H1 (cell line): ENCODE results near the gene CELF2. TPM values are rescaled to one million over a fixed set of nuclear protein-coding genes. Genes with fewer than 3 reads are reported as not detected.

Experiments used
- ATF3 ChIP-seq: IDR thresholded peaks from 2 replicates; pipeline ENCODE4 v1.6.1; 2011; ENCODE audit warnings: low read depth, mild to moderate bottlenecking, low read length; ENCODE audit not compliant: insufficient read depth
- BACH1 ChIP-seq: IDR thresholded peaks from 2 replicates; pipeline ENCODE4 v1.6.1; 2012; ENCODE audit warnings: low read length, improper control_type of control experiment
- HDAC2 ChIP-seq, 2 experiments: fragments of 300-600 bp in 1 of 2; sonication (generic) in 1 of 2; IDR thresholded peaks; 2 replicates each; pipeline ENCODE4 v1.6.1; 2011 to 2012; ENCODE audit warnings: low read depth in 2 of 2, low read length in 2 of 2, mild to moderate bottlenecking in 2 of 2, moderate library complexity in 2 of 2, borderline replicate concordance in 1 of 2, inconsistent platforms in 1 of 2
- SAP30 ChIP-seq: fragments of 300-600 bp; sonication (generic); IDR thresholded peaks from 2 replicates; pipeline ENCODE4 v1.7.1; 2012; ENCODE audit warnings: low read length, moderate library complexity, mild to moderate bottlenecking, inconsistent platforms; ENCODE audit not compliant: insufficient read depth, insufficient replicate concordance
- SIX5 ChIP-seq: IDR thresholded peaks from 2 replicates; pipeline ENCODE4 v1.6.1; 2011; ENCODE audit warnings: mild to moderate bottlenecking, low read depth, low read length
- ZNF274 ChIP-seq: IDR thresholded peaks from 2 replicates; pipeline ENCODE4 v1.7.0; 2012; ENCODE audit warnings: low read length, borderline replicate concordance; ENCODE audit errors: extremely low read depth
- polyA plus RNA-seq, 7 experiments: library from polyadenylated mRNA; depleted of rRNA in 3 of 7; stranded (reverse) in 5 of 7; unstranded in 2 of 7; fragments of >200 nt in 5 of 7; fragments of 200-250 nt in 2 of 7; gene quantifications; 1 replicate in 5 of 7; 2 replicates in 1 of 7; 4 replicates in 1 of 7; pipeline versions ENCODE4 v1.2.1 to v1.2.3, GENCODE V29; 2011 to 2013; ENCODE audit warnings: missing spikeins in 2 of 7, mixed read lengths in 2 of 7
- total RNA-seq: library from RNA; stranded (reverse); fragmentation: NEBNext Ultra II Directional; extraction: Animal tissue kit (Norgen Biotek cat#: 25700); gene quantifications from 2 replicates; pipeline ENCODE4 v1.2.1, GENCODE V29; 2021

Gene CELF2
- total and polyA plus RNA-seq, 2 of the 8 experiments (the other 6 are each of a cell fraction or from before 2014, with no cell fraction given): 18.3 to 22.7 TPM

- TF ChIP-seq SAP30 (no peak), SIX5 (no peak), BACH1 (no peak), ZNF274 (no peak), ATF3 (no peak), HDAC2 (IDR thresholded peaks at IDR 0.05; ENCODE audit: borderline replicate concordance in 1 of 2, low read depth in 2 of 2, low read length in 2 of 2) (no peak)
- TF ChIP-seq, all 59 proteins: peak for 0
Observed at GRCh38 chr10:11194859-11195586, 177.4 kb downstream of the CELF2 start (continued).
